ENCODE measurements around the gene MYO18B.

The MYO18B gene

DNA sequence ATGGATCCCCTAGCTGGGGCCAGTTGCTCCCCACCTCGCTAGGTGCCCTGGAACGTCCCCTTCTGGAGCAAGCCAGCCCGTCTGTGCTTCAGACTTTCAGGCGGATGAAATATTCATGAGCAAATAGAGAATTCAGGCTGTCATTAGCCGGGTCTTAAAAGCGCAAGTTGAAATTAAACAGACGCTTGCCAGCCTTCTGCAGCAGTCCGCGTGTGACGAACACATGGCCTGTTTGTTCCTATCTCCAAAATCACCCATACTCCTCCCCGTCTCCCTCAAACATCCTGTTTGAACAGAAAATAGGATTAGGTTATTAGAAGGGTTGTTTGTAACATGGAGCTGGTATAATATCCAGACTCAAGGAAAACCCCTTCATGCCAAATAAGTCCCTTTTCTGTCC lies 38.7 kb downstream of the MYO18B start:
- no peak overlapping the region for H3K27ac ChIP-seq
- TF ChIP-seq ZFX (IDR thresholded peaks at IDR 0.05), result no peak
- TF ChIP-seq, protein P1, sequence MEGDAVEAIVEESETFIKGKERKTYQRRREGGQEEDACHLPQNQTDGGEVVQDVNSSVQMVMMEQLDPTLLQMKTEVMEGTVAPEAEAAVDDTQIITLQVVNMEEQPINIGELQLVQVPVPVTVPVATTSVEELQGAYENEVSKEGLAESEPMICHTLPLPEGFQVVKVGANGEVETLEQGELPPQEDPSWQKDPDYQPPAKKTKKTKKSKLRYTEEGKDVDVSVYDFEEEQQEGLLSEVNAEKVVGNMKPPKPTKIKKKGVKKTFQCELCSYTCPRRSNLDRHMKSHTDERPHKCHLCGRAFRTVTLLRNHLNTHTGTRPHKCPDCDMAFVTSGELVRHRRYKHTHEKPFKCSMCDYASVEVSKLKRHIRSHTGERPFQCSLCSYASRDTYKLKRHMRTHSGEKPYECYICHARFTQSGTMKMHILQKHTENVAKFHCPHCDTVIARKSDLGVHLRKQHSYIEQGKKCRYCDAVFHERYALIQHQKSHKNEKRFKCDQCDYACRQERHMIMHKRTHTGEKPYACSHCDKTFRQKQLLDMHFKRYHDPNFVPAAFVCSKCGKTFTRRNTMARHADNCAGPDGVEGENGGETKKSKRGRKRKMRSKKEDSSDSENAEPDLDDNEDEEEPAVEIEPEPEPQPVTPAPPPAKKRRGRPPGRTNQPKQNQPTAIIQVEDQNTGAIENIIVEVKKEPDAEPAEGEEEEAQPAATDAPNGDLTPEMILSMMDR (conservative IDR thresholded peaks at IDR 0.05), result no peak

DNA sequence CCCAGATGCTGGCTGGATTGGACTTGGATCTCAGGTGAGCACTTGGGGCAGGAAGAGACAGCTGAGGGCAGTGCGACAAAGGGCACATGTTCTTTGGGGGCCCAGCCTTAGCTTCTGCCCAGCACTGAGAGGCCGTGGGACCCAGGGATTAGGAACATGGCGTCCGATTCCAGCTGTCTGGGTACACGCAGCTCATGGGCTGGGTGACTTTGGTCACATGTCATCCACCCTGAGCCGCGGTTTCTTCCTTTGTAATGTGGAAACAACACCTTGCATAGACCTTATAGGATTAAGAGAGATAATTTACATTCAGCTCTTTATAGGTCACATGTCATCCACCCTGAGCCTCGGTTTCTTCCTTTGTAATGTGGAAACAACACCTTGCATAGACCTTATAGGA lies 39.8 kb downstream of the MYO18B start:
- TF ChIP-seq ZFX (IDR thresholded peaks at IDR 0.05), result no peak
- TF ChIP-seq, protein P1 (conservative IDR thresholded peaks at IDR 0.05), result no peak
- H3K27ac ChIP-seq, result no peak overlapping the region

DNA sequence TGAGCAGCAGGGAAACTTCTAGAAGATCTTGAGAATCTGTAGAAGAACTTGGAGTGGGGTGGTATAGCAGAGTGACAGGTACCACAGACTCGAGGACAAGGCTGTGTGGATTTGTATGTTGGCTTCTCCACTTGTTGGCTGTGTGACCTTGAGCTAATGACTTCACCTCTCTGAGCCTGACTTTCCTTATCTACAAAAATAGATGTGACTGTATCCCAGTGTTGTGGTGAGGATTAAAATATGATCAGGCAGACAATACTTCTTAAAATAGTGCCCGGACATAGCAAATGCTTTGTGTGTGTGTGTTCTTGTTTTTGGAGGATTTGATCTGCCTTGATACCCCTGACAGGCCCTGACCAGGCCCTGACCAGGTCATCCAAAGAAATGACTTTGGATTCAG lies 40.8 kb downstream of the MYO18B start:
- TF ChIP-seq ZFX (IDR thresholded peaks at IDR 0.05), result no peak
- TF ChIP-seq, protein P1 (conservative IDR thresholded peaks at IDR 0.05), result no peak
- H3K27ac ChIP-seq, result no peak overlapping the region

DNA sequence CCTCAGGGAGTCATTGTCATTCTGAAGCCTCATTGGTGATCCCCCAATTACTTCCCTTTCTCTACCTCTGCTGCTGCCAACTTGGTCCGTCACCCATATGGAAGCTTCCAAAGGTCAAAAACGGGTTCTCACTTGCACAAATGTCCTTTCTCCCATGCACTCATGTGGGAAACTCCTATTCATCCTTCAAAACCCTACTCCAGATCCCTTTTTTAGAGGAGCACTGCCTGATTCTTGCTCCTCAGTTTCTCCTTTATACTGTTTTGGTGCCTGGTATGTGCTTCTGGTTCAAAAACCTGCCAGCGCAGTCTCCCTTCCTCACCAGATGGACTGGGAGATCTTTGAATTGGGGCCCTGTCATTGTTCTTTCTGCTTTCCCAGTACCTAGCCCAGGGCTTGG lies 41.9 kb downstream of the MYO18B start:
- H3K27ac ChIP-seq, result no peak overlapping the region
- TF ChIP-seq ZFX (IDR thresholded peaks at IDR 0.05), result no peak
- TF ChIP-seq, protein P1 (conservative IDR thresholded peaks at IDR 0.05), result no peak

DNA sequence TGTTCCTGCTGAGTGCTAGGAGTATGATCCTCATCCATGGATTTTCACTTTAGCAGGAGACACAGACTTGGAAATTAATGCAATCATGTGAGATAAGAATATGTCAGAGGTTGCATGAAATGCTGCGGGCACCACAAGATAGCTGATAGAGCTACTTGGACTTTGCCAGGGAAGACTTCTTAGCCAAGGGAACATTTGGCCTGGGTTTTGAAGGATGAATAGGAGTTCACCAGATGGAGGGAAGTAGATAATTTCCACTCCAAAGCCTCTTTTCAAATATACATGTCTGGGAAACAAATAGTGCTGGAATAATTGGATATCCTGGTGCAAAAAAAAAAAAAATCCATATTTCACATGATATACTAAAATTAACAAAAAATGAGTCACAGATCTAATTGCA lies 44.2 kb downstream of the MYO18B start:
- TF ChIP-seq, protein P1 (conservative IDR thresholded peaks at IDR 0.05), result no peak
- no peak for TF ChIP-seq ZFX (IDR thresholded peaks at IDR 0.05)
- no peak overlapping the region for H3K27ac ChIP-seq

DNA sequence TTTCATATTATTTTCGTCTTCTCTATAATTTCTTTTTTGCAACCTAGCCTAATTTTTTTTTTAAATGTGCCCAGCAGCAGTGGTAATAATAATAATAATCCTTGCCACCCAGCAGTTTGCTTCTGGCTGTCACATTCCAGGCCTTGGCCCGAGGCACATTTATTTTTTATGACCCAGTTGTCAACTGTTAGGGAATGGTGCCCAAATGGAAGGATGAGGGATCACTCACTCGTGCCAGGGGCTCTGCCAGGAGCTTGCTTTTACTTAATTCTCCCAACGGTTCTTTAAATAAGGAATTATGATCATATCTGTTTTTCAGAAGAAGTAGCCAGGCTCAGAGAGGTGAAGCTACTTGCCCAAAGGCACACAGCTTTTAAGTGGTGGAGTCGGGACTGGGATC lies 49.6 kb downstream of the MYO18B start:
- TF ChIP-seq, protein P1 (conservative IDR thresholded peaks at IDR 0.05), result no peak
- TF ChIP-seq ZFX (IDR thresholded peaks at IDR 0.05), result no peak

DNA sequence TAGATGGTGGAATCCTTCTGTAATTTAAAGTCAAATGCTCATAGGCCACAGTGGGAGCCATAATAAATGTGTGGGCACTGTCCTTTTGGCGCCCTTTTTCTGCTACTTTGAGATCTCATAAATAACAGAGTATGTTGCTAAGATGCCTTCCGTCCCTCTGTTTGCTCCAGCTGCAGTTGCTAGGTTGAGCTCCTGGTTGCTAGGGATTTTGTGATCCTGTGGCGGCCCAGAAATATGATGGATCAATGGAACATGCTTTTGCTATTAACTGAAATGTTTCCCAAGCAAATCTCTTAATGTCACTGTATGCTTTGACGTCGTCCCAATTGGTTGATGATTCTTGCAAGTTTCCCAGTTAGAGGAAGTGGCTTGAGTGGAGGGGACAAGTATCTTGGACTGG lies 53.5 kb downstream of the MYO18B start:
- no peak overlapping the region for H3K27ac ChIP-seq
- TF ChIP-seq, protein P1 (conservative IDR thresholded peaks at IDR 0.05), result no peak

More for the DNA sequence above, 49.6 kb downstream of the MYO18B start:
- H3K27ac ChIP-seq, result no peak overlapping the region

All from C4-2B (cell line).